Fibroblast of villous mesenchyme (primary cell): ENCODE data around the gene TNFRSF6B. TPM values are rescaled to one million over a fixed set of nuclear protein-coding genes. Genes with fewer than 3 reads are reported as not detected.

Experiments
- DNase-seq: peaks from one replicate; pipeline ENCODE4 v3.0.0-alpha.2; 2010; ENCODE audit warnings: low read depth
- H3K4me3 ChIP-seq: 2 replicates; pipeline ENCODE4 v1.5.1; 2011; ENCODE audit warnings: low read depth, mild to moderate bottlenecking, low read length
- CTCF ChIP-seq: IDR thresholded peaks from 2 replicates; pipeline ENCODE4 v1.5.1; 2012; ENCODE audit warnings: low read depth, mild to moderate bottlenecking, low read length; ENCODE audit not compliant: insufficient read depth
- total RNA-seq: library from RNA; depleted of rRNA; stranded (reverse); fragments of >200 nt; gene quantifications from 2 replicates; pipeline ENCODE4 v1.2.3, GENCODE V29; 2012

The TNFRSF6B gene
- total RNA-seq, 1 donor = 31.5 TPM

GRCh38 chr20:63690898-63691710 is 5.3 kb upstream of the TNFRSF6B start:
- TF ChIP-seq CTCF = no peak
- DNase-seq = no peak
- H3K4me3 ChIP-seq = no peak overlapping the region

- TF ChIP-seq CTCF = no peak
- no peak for DNase-seq
- H3K4me3 ChIP-seq = no peak overlapping the region
Observed at GRCh38 chr20:63691711-63692435, 4.6 kb upstream of the TNFRSF6B start.

- no peak overlapping the region for H3K4me3 ChIP-seq
- peak; percentile 24 for TF ChIP-seq CTCF
- no peak for DNase-seq
Observed at GRCh38 chr20:63692436-63693082, 3.9 kb upstream of the TNFRSF6B start.

GRCh38 chr20:63693083-63693732 is 3.2 kb upstream of the TNFRSF6B start:
- no peak overlapping the region for H3K4me3 ChIP-seq
- DNase-seq = no peak
- TF ChIP-seq CTCF = no peak

GRCh38 chr20:63693733-63694583 is 2.5 kb upstream of the TNFRSF6B start:
- DNase-seq = no peak
- H3K4me3 ChIP-seq = no peak overlapping the region
- no peak for TF ChIP-seq CTCF
